Measurements from ENCODE around the gene PLPPR1. TPM values are rescaled to one million over a fixed set of nuclear protein-coding genes. Genes with fewer than 3 reads are reported as not detected.

The PLPPR1 gene
- total RNA-seq, result not detected in 2 replicates

GRCh38 chr9:101028346-101029314 is at the start of gene PLPPR1:
PLPPR1 (plus strand) TSS chr9:101028727.

Data from myometrial cell (primary cell).